K562 (cell line): ENCODE measurements around the gene LRRK2. TPM values are rescaled to one million over a fixed set of nuclear protein-coding genes. Genes with fewer than 3 reads are reported as not detected.

Experiments used
- ATAC-seq: fragments of 200-7000 bp; cut with Tn5 transposase; 3 replicates; pipeline ENCODE4 v1.9.1; 2020; ENCODE audit warnings: moderate library complexity
- BruUV-seq: library from RNA; stranded (reverse); fragments of 400-500 nt; replicated peaks from 2 replicates; lab custom pipeline; 2021; lab: Mats Ljungman, UMichigan
- CTCF ChIA-PET: fragments of 300-600 bp; formaldehyde crosslinking; extraction: SDS; loops from one replicate; lab custom pipeline; 2021; ENCODE audit warnings: low intra/inter-chr PET ratio; lab: Yijun Ruan, JAX
- POLR2A ChIA-PET: fragments of 300-600, 350-650 bp; sonication (Branson Sonifier 250); formaldehyde crosslinking; extraction: SDS; loops from one replicate; lab custom pipeline; 2021; ENCODE audit warnings: antibody characterized with exemption, inconsistent platforms; lab: Yijun Ruan, JAX
- DNase-seq, 4 experiments: peaks; one replicate each; pipeline versions ENCODE4 v3.0.0 to v3.0.0-alpha.2; 2011 to 2018; ENCODE audit warnings: low spot score in 3 of 4, mixed read lengths in 3 of 4; ENCODE audit errors: extremely low read depth in 1 of 4
- FAIRE-seq: peaks from 2 replicates; lab custom pipeline; 2011; peaks lifted over from hg19 to GRCh38; lab: Jason Lieb, UNC
- H2AFZ ChIP-seq: 2 replicates; pipeline ENCODE4 v1.6.0; 2011; ENCODE audit warnings: low read depth, low read length, control low read depth, inconsistent platforms
- H3K27ac ChIP-seq: fragments of 200-600 bp; 3 replicates; pipeline ENCODE4 v1.8.0; 2011; ENCODE audit warnings: low read depth, mild to moderate bottlenecking, control low read depth, inconsistent platforms, low read length, moderate library complexity, mixed read lengths; ENCODE audit errors: extremely low read depth
- H3K27me3 ChIP-seq, 2 experiments: fragments of 300-600 bp in 1 of 2; 2 replicates in 1 of 2; 3 replicates in 1 of 2; pipeline versions ENCODE4 v1.6.0 to v1.8.0; 2011; ENCODE audit warnings: inconsistent platforms in 2 of 2, low read length in 2 of 2, mild to moderate bottlenecking in 1 of 2, mixed read lengths in 1 of 2, moderate library complexity in 1 of 2; ENCODE audit not compliant: control insufficient read depth in 2 of 2, insufficient read depth in 2 of 2
- H3K36me3 ChIP-seq: fragments of 300-600 bp; 3 replicates; pipeline ENCODE4 v1.8.0; 2011; ENCODE audit warnings: mild to moderate bottlenecking, low read length, inconsistent platforms; ENCODE audit not compliant: control insufficient read depth, insufficient read depth
- H3K4me1 ChIP-seq, 2 experiments: fragments of 200-600 bp in 1 of 2; replicated peaks in 1 of 2; 2 replicates in 1 of 2; 3 replicates in 1 of 2; pipeline versions ENCODE4 v1.5.1 to v1.8.0; 2011; ENCODE audit warnings: inconsistent platforms in 2 of 2, low read length in 2 of 2, mild to moderate bottlenecking in 1 of 2, mixed read lengths in 1 of 2, moderate library complexity in 1 of 2; ENCODE audit not compliant: control insufficient read depth in 2 of 2, insufficient read depth in 2 of 2
- H3K4me2 ChIP-seq: 2 replicates; pipeline ENCODE4 v1.6.1; 2011; ENCODE audit warnings: low read length, control low read depth, inconsistent platforms, mixed read lengths; ENCODE audit not compliant: insufficient read depth
- H3K4me3 ChIP-seq: fragments of 200-600 bp; sonication (generic), shearing (Covaris generic); 2 replicates; pipeline ENCODE4 v1.5.1; 2016; ENCODE audit warnings: control low read depth, inconsistent platforms
- H3K79me2 ChIP-seq: fragments of 200-600 bp; 3 replicates; pipeline ENCODE4 v1.8.0; 2011; ENCODE audit warnings: low read length, inconsistent platforms; ENCODE audit not compliant: control insufficient read depth, insufficient read depth
- H3K9ac ChIP-seq, 2 experiments: 2 replicates each; pipeline versions ENCODE4 v1.6.0 to v1.6.1; 2011; ENCODE audit warnings: low read depth in 2 of 2, low read length in 2 of 2, control low read depth in 1 of 2, inconsistent platforms in 1 of 2, mild to moderate bottlenecking in 1 of 2, mixed read lengths in 1 of 2; ENCODE audit not compliant: insufficient read depth in 1 of 2
- H3K9me1 ChIP-seq: one replicate; pipeline ENCODE4 v1.6.0; 2011; ENCODE audit warnings: inconsistent platforms, mild to moderate bottlenecking, low read length, moderate library complexity; ENCODE audit not compliant: control insufficient read depth, insufficient read depth
- H3K9me3 ChIP-seq: replicated peaks from 2 replicates; pipeline ENCODE4 v1.5.1; 2011; ENCODE audit warnings: low read depth, low read length, inconsistent platforms; ENCODE audit not compliant: control insufficient read depth, insufficient read depth
- H4K20me1 ChIP-seq: replicated peaks from 2 replicates; pipeline ENCODE4 v1.6.1; 2011; ENCODE audit warnings: low read length, inconsistent platforms, mixed read lengths; ENCODE audit not compliant: control insufficient read depth, insufficient read depth
- ADNP ChIP-seq: fragments of 200-800 bp; sonication (Bioruptor generic); IDR thresholded peaks from 2 replicates; pipeline ENCODE4 v1.6.1; 2016; ENCODE audit warnings: missing genetic modification characterization, missing compliant biosample characterization
- CTBP1 ChIP-seq: fragments of 450-650 bp; IDR thresholded peaks from 2 replicates; pipeline ENCODE4 v1.6.1; 2016; ENCODE audit warnings: borderline replicate concordance
- EP400 ChIP-seq: fragments of 450-650 bp; IDR thresholded peaks from 2 replicates; pipeline ENCODE4 v1.6.1; 2017; ENCODE audit warnings: antibody characterized with exemption, mild to moderate bottlenecking, moderate library complexity
- HMG20A ChIP-seq: fragments of 450-650 bp; formaldehyde crosslinking; conservative IDR thresholded peaks from 2 replicates; pipeline ENCODE4 v1.4.0; 2020; ENCODE audit warnings: mild to moderate bottlenecking, mixed read lengths
- NR2C1 ChIP-seq, 2 experiments: fragments of 450-650 bp; IDR thresholded peaks; 2 replicates each; pipeline ENCODE4 v1.6.1; 2017; ENCODE audit warnings: mild to moderate bottlenecking in 2 of 2, antibody characterized with exemption in 1 of 2, inconsistent platforms in 1 of 2, missing compliant biosample characterization in 1 of 2, missing genetic modification characterization in 1 of 2
- ZBTB7A ChIP-seq: IDR thresholded peaks from 2 replicates; pipeline ENCODE4 v1.6.1; 2011; ENCODE audit warnings: low read depth, mild to moderate bottlenecking, low read length, moderate library complexity, borderline replicate concordance; ENCODE audit not compliant: control insufficient read depth
- ZNF175 ChIP-seq: fragments of 200-800 bp; sonication (Bioruptor generic); IDR thresholded peaks from 2 replicates; pipeline ENCODE4 v1.6.1; 2016; ENCODE audit warnings: low read depth, mild to moderate bottlenecking, missing genetic modification characterization, missing compliant biosample characterization
- WGBS: fragments of 100-300 bp; shearing (Covaris generic); methylation state at CpG from one replicate; pipeline ENCODE4 v1.1.6; 2016; ENCODE audit warnings: low coverage, mixed read lengths; ENCODE audit not compliant: insufficient coverage; ENCODE audit errors: missing lambda C conversion rate; 5-methylcytosine and 5-hydroxymethylcytosine counted together
- in situ Hi-C: fragments of 300-500 bp; cut with MboI; formaldehyde crosslinking; loops from 4 replicates; pipeline ENCODE4 v1.15.0; 2018; ENCODE audit warnings: inconsistent platforms, mixed read lengths
- intact Hi-C: fragments of 100-400 bp; cut with micrococcal nuclease; formaldehyde crosslinking; loops from 2 replicates; pipeline ENCODE4 v1.14.2; 2022
- polyA plus RNA-seq, 8 experiments: library from polyadenylated mRNA; depleted of rRNA in 4 of 8; stranded (reverse) in 5 of 8; unstranded in 3 of 8; fragments of >200 nt; fragmentation: Nextera tagmentation in 2 of 8; fragmentation: Illumina TruSeq in 1 of 8; extraction: Ambion mirVana in 2 of 8; extraction: Trizol in 1 of 8; gene quantifications; 2 replicates each; pipeline versions ENCODE4 v1.2.1 to v1.2.3, GENCODE V29; 2011 to 2014; ENCODE audit warnings: inconsistent platforms in 1 of 8, missing spikeins in 1 of 8
- total RNA-seq, 7 experiments: library from RNA; depleted of rRNA in 6 of 7; stranded (reverse); fragments of >200 nt in 6 of 7; fragmentation: Illumina TruSeq in 2 of 7; extraction: Trizol in 2 of 7; gene quantifications; 2 replicates each; pipeline versions ENCODE4 v1.2.1 to v1.2.3, GENCODE V29; 2011 to 2021; ENCODE audit warnings: low replicate concordance in 1 of 7
- TF ChIP-seq, protein P1 (sequence below): fragments of 450-650 bp; IDR thresholded peaks from 2 replicates; pipeline ENCODE4 v1.6.1; 2016; ENCODE audit warnings: missing biosample characterization, missing genetic modification characterization
- TF ChIP-seq, protein P2 (sequence below), 3 experiments: IDR thresholded peaks in 2 of 3; conservative IDR thresholded peaks in 1 of 3; 2 replicates each; pipeline ENCODE4 v1.5.1; 2011 to 2012; ENCODE audit warnings: low read length in 3 of 3, mild to moderate bottlenecking in 3 of 3, control low read depth in 2 of 3, improper control_type of control experiment in 1 of 3, inconsistent platforms in 1 of 3, low read depth in 1 of 3, mixed read lengths in 1 of 3, moderate library complexity in 1 of 3; ENCODE audit not compliant: insufficient read depth in 2 of 3
- TF ChIP-seq, protein P3 (sequence below): fragments of 450-650 bp; formaldehyde crosslinking; IDR thresholded peaks from 2 replicates; pipeline ENCODE4 v1.4.0; 2022; ENCODE audit warnings: missing genetic modification characterization
- TF ChIP-seq, protein P4 (sequence below): fragments of 250-450 bp; sonication (Bioruptor Pico); IDR thresholded peaks from 2 replicates; pipeline ENCODE4 v1.4.0; 2020

Gene LRRK2
- total and polyA plus RNA-seq, 9 of the 15 experiments (the other 6 are each of a cell fraction or from before 2014, with no cell fraction given) = 0.03 to 0.89 (median 0.31) TPM

DNA sequence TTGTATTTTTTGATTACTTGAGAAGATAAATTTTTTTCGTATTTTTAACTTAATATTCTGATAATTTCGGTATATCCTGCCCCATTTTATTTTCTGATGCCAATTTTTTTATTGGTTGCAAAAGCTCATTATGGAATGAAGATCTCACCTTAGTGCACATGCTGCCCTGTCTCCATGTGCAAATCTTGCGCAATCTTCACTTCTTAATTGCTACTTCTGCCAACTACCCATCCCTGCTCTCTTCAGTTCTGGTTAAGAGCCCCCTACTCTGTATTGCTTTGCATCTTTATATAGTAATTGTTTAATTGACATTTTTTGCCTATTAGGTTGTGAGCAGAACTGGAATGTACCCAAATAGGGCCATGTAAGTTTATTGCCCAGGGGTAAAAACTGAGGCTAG lies 20.5 kb upstream of the LRRK2 start (continued):
- TF ChIP-seq, protein P1, sequence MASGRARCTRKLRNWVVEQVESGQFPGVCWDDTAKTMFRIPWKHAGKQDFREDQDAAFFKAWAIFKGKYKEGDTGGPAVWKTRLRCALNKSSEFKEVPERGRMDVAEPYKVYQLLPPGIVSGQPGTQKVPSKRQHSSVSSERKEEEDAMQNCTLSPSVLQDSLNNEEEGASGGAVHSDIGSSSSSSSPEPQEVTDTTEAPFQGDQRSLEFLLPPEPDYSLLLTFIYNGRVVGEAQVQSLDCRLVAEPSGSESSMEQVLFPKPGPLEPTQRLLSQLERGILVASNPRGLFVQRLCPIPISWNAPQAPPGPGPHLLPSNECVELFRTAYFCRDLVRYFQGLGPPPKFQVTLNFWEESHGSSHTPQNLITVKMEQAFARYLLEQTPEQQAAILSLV (tag) = peak; percentile 37; the same call in 1 of the 2 replicates
- TF ChIP-seq EP400 = no peak
- TF ChIP-seq, protein P2, sequence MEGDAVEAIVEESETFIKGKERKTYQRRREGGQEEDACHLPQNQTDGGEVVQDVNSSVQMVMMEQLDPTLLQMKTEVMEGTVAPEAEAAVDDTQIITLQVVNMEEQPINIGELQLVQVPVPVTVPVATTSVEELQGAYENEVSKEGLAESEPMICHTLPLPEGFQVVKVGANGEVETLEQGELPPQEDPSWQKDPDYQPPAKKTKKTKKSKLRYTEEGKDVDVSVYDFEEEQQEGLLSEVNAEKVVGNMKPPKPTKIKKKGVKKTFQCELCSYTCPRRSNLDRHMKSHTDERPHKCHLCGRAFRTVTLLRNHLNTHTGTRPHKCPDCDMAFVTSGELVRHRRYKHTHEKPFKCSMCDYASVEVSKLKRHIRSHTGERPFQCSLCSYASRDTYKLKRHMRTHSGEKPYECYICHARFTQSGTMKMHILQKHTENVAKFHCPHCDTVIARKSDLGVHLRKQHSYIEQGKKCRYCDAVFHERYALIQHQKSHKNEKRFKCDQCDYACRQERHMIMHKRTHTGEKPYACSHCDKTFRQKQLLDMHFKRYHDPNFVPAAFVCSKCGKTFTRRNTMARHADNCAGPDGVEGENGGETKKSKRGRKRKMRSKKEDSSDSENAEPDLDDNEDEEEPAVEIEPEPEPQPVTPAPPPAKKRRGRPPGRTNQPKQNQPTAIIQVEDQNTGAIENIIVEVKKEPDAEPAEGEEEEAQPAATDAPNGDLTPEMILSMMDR (IDR thresholded peaks at IDR 0.05 in 2 of 3, conservative IDR thresholded peaks at IDR 0.05 in 1 of 3; ENCODE audit: insufficient read depth in 2 of 3, low read depth in 1 of 3, low read length in 3 of 3) = no peak
- TF ChIP-seq CTBP1 = no peak
- TF ChIP-seq, protein P3, sequence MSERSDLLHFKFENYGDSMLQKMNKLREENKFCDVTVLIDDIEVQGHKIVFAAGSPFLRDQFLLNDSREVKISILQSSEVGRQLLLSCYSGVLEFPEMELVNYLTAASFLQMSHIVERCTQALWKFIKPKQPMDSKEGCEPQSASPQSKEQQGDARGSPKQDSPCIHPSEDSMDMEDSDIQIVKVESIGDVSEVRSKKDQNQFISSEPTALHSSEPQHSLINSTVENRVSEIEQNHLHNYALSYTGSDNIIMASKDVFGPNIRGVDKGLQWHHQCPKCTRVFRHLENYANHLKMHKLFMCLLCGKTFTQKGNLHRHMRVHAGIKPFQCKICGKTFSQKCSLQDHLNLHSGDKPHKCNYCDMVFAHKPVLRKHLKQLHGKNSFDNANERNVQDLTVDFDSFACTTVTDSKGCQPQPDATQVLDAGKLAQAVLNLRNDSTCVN (CRISPR knock-in tag) = no peak

DNA sequence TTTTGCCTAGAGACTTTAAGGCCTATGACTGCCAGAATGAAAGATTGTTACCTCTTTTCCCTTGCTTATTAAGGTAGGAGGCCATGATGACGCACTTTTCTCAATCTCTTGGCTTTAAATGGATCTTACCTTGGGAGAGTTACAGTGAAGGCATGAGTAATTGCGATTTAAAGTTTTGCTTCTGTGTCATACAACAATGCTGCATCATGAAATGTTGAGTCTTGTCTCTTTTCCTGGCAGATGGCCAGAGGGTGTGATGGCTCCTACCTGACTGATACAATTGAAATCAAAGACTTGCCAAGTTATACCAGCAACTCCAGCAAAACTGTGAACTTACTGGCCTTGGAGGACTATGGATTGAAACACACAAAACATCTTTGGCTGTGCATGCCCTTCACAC lies 17.2 kb upstream of the LRRK2 start:
- Histone ChIP-seq H3K4me3 (no peak overlapping the region), H2AFZ (no peak overlapping the region), H3K36me3 (no peaks in the 10 kb centered on the region), H3K27me3 (no peaks in the 10 kb centered on the region), H3K9me3 (no peaks in the 10 kb centered on the region), H3K9ac (no peak overlapping the region), H3K4me1 (no peaks in the 10 kb centered on the region), H3K4me2 (no peak overlapping the region), H3K27ac (no peak overlapping the region), H3K79me2 (no peaks in the 10 kb centered on the region), H4K20me1 (no peaks in the 10 kb centered on the region), H3K9me1 (no peaks in the 10 kb centered on the region)
- no peak for DNase-seq
- WGBS = 0% methylated on average over 2 of the region's 2 CpGs
- in situ Hi-C loops (no loop called here), intact Hi-C loops (no loop called here)
- ChIA-PET CTCF (no interaction called here), POLR2A (no interaction called here)
- no peak for FAIRE-seq
- BruUV-seq = no TSS peak
- ATAC-seq = no peak
- TF ChIP-seq ZBTB7A = no peak
- no peak for TF ChIP-seq NR2C1 (IDR thresholded peaks at IDR 0.05)
- TF ChIP-seq NR2C1 (tag; IDR thresholded peaks at IDR 0.05) = no peak
- TF ChIP-seq ZNF175 = no peak
- TF ChIP-seq HMG20A = no peak
- no peak for TF ChIP-seq ADNP (tag)
- TF ChIP-seq, protein P4, sequence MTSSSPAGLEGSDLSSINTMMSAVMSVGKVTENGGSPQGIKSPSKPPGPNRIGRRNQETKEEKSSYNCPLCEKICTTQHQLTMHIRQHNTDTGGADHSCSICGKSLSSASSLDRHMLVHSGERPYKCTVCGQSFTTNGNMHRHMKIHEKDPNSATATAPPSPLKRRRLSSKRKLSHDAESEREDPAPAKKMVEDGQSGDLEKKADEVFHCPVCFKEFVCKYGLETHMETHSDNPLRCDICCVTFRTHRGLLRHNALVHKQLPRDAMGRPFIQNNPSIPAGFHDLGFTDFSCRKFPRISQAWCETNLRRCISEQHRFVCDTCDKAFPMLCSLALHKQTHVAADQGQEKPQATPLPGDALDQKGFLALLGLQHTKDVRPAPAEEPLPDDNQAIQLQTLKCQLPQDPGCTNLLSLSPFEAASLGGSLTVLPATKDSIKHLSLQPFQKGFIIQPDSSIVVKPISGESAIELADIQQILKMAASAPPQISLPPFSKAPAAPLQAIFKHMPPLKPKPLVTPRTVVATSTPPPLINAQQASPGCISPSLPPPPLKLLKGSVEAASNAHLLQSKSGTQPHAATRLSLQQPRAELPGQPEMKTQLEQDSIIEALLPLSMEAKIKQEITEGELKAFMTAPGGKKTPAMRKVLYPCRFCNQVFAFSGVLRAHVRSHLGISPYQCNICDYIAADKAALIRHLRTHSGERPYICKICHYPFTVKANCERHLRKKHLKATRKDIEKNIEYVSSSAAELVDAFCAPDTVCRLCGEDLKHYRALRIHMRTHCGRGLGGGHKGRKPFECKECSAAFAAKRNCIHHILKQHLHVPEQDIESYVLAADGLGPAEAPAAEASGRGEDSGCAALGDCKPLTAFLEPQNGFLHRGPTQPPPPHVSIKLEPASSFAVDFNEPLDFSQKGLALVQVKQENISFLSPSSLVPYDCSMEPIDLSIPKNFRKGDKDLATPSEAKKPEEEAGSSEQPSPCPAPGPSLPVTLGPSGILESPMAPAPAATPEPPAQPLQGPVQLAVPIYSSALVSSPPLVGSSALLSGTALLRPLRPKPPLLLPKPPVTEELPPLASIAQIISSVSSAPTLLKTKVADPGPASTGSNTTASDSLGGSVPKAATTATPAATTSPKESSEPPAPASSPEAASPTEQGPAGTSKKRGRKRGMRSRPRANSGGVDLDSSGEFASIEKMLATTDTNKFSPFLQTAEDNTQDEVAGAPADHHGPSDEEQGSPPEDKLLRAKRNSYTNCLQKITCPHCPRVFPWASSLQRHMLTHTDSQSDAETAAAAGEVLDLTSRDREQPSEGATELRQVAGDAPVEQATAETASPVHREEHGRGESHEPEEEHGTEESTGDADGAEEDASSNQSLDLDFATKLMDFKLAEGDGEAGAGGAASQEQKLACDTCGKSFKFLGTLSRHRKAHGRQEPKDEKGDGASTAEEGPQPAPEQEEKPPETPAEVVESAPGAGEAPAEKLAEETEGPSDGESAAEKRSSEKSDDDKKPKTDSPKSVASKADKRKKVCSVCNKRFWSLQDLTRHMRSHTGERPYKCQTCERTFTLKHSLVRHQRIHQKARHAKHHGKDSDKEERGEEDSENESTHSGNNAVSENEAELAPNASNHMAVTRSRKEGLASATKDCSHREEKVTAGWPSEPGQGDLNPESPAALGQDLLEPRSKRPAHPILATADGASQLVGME (CRISPR knock-in tag) = no peak
